ENCODE measurements around the gene KRT85.

Gene KRT85

DNA sequence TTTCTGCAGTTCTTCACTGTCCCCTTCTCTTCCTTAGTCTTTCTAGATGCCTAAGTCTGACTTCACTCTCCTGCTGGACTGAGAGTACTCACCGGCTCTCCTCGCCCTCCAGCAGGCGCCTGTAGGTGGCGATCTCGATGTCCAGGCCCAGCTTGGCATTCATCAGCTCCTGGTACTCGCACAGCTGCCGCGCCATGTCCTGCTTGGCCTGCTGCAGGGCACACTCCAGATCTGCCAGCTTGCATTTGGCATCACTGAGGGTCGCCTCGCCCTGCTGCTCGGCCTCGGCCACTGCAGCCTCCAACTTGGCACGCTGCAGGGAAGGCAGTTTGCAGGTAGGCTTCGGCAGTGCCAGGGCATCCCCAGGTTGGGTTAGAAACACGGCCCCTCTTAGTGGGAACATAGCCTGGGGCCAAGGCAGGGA is 13.0 kb upstream of the KRT85 start:
- Histone ChIP-seq H3K4me2 (ENCODE audit: low read length) (no peak overlapping the region), H3K27me3 (ENCODE audit: insufficient read depth, low read length) (peaks cover 3% of the 10 kb centered on the region; the same call in 1 of the 2 replicates), H3K9me3 (ENCODE audit: low read length) (no peaks in the 10 kb centered on the region), H3F3A (ENCODE audit: insufficient read depth, low read length) (no peaks in the 10 kb centered on the region), H3K36me3 (ENCODE audit: insufficient read depth, low read length) (no peaks in the 10 kb centered on the region), H2AFZ (ENCODE audit: low read length) (no peak overlapping the region), H3K79me2 (ENCODE audit: insufficient read depth, low read length) (no peaks in the 10 kb centered on the region), H3K27ac (ENCODE audit: low read depth, low read length, poor library complexity, severe bottlenecking) (no peak overlapping the region), H4K20me1 (ENCODE audit: insufficient read depth, low read length) (no peaks in the 10 kb centered on the region), H3K9ac (ENCODE audit: low read length) (no peak overlapping the region), H3K4me1 (ENCODE audit: insufficient read depth, low read length, severe bottlenecking) (no peaks in the 10 kb centered on the region), H3K9me2 (ENCODE audit: low read depth, low read length) (no peaks in the 10 kb centered on the region), H3K4me3 (ENCODE audit: low read depth, low read length, poor library complexity, severe bottlenecking) (no peak overlapping the region)
- no peak for TF ChIP-seq EZH2 (IDR thresholded peaks at IDR 0.05; ENCODE audit: borderline replicate concordance, low read length)
- TF ChIP-seq, protein P1, sequence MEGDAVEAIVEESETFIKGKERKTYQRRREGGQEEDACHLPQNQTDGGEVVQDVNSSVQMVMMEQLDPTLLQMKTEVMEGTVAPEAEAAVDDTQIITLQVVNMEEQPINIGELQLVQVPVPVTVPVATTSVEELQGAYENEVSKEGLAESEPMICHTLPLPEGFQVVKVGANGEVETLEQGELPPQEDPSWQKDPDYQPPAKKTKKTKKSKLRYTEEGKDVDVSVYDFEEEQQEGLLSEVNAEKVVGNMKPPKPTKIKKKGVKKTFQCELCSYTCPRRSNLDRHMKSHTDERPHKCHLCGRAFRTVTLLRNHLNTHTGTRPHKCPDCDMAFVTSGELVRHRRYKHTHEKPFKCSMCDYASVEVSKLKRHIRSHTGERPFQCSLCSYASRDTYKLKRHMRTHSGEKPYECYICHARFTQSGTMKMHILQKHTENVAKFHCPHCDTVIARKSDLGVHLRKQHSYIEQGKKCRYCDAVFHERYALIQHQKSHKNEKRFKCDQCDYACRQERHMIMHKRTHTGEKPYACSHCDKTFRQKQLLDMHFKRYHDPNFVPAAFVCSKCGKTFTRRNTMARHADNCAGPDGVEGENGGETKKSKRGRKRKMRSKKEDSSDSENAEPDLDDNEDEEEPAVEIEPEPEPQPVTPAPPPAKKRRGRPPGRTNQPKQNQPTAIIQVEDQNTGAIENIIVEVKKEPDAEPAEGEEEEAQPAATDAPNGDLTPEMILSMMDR (IDR thresholded peaks at IDR 0.05; ENCODE audit: low read length): peak; percentile 59

DNA sequence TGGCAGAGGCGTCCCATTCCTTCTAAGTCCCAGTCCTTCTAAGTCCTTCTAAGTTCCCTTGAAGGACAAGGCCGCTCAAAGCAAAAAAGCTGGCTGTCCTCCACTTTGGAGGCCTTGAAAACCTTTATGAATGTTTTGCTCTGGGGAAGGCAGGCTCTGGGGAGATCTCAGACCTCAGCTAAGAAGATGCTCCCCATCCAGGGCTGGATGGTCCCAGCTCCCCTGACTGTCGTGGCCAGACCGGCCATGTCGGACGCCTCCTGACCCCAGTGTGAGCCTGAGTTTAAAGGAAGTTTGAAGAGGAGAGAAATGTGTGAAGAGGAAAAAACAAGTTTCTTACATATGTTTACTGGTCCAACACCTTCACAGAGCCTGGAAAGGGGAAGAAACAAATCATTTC is 12.3 kb upstream of the KRT85 start:
- Histone ChIP-seq H3K27me3 (ENCODE audit: insufficient read depth, low read length) (no peaks in the 10 kb centered on the region), H2AFZ (ENCODE audit: low read length) (no peak overlapping the region), H3K27ac (ENCODE audit: low read depth, low read length, poor library complexity, severe bottlenecking) (no peak overlapping the region), H3K9me3 (ENCODE audit: low read length) (no peaks in the 10 kb centered on the region), H3K79me2 (ENCODE audit: insufficient read depth, low read length) (no peaks in the 10 kb centered on the region), H3K4me2 (ENCODE audit: low read length) (no peak overlapping the region), H3K9me2 (ENCODE audit: low read depth, low read length) (no peaks in the 10 kb centered on the region), H3K4me1 (ENCODE audit: insufficient read depth, low read length, severe bottlenecking) (no peaks in the 10 kb centered on the region), H3K9ac (ENCODE audit: low read length) (no peak overlapping the region), H3F3A (ENCODE audit: insufficient read depth, low read length) (no peaks in the 10 kb centered on the region), H4K20me1 (ENCODE audit: insufficient read depth, low read length) (no peaks in the 10 kb centered on the region), H3K36me3 (ENCODE audit: insufficient read depth, low read length) (no peaks in the 10 kb centered on the region), H3K4me3 (ENCODE audit: low read depth, low read length, poor library complexity, severe bottlenecking) (no peak overlapping the region)
- no peak for TF ChIP-seq EZH2 (IDR thresholded peaks at IDR 0.05; ENCODE audit: borderline replicate concordance, low read length)
- TF ChIP-seq, protein P1 (IDR thresholded peaks at IDR 0.05; ENCODE audit: low read length): no peak

DNA sequence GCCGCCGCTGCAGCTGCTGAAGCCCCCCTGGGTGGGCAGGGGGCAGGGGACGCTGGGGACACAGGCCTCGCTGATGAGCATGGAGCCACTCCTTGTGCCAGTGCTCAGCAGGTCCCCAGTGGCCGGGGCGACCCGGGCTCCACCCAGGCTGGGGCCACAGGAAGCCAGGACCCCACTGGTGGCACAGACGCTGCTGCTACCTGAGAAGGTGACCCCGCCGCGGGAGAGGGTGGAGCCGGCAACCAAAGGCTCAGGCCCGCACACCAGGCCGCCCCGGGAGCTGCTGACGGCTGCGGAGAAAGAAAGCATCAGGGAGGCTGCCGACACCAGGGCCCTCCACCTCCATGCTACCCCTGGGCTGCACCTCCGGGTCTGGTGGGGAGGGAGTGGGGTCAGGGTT is 10.8 kb upstream of the KRT85 start:
- Histone ChIP-seq H3K36me3 (ENCODE audit: insufficient read depth, low read length) (no peaks in the 10 kb centered on the region), H3K9me3 (ENCODE audit: low read length) (0 out of 2 replicates have a peak, but pooled peaks cover 2% of the 10 kb centered on the region), H4K20me1 (ENCODE audit: insufficient read depth, low read length) (no peaks in the 10 kb centered on the region), H3K79me2 (ENCODE audit: insufficient read depth, low read length) (no peaks in the 10 kb centered on the region), H3K4me1 (ENCODE audit: insufficient read depth, low read length, severe bottlenecking) (no peaks in the 10 kb centered on the region), H3K4me3 (ENCODE audit: low read depth, low read length, poor library complexity, severe bottlenecking) (no peak overlapping the region), H3K27me3 (ENCODE audit: insufficient read depth, low read length) (no peaks in the 10 kb centered on the region), H3K4me2 (ENCODE audit: low read length) (no peak overlapping the region), H3F3A (ENCODE audit: insufficient read depth, low read length) (no peaks in the 10 kb centered on the region), H3K27ac (ENCODE audit: low read depth, low read length, poor library complexity, severe bottlenecking) (no peak overlapping the region), H3K9ac (ENCODE audit: low read length) (no peak overlapping the region), H2AFZ (ENCODE audit: low read length) (no peak overlapping the region), H3K9me2 (ENCODE audit: low read depth, low read length) (no peaks in the 10 kb centered on the region)
- TF ChIP-seq, protein P1 (IDR thresholded peaks at IDR 0.05; ENCODE audit: low read length): no peak
- TF ChIP-seq EZH2 (IDR thresholded peaks at IDR 0.05; ENCODE audit: borderline replicate concordance, low read length): no peak

All from OCI-LY1 (cell line).